Measurements from ENCODE around the gene HMGN5.

HMGN5 gene

DNA sequence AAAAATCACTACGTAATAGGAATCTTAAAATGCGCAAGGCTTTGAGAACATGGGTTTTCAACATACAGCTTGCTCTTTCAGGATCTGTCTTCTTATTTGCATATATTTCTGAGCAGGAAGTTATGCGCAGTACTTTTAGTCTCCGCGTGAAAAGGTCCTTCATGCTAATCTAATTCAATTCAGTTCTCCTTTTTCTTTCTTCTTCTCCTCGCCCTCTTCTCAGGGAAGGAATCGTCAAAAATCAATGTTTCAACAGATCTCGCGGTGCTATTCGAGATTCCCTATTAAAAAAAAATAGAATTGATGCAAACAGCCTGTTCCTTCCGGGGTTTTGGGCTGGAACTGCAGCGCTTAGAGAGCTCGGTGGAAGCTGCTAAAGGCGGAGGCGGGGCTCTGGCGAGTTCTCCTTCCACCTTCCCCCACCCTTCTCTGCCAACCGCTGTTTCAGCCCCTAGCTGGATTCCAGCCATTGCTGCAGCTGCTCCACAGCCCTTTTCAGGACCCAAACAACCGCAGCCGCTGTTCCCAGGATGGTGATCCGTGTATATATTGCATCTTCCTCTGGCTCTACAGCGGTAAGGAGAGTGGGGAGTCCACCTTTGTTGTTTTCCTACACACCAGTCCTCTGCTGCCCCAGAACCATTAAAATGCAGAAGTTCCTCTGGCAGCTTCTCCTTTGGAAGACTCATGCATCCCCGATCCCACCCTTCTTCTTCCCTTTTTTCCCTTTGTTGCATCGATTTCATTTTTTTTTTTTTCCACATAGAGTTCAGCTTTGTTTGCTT is at the start of gene HMGN5, which contains the start of gene SH3BGRL:
Gene HMGN5, minus strand, starts transcription at position 243 of the 785 bp plus-strand sequence. CDS start 80,364 bp downstream, outside the sequence.
Gene SH3BGRL, plus strand, starts transcription at position 432 of the 785 bp plus-strand sequence. Its CDS starts 99 bp downstream, at position 531.
- no peak for FAIRE-seq

DNA sequence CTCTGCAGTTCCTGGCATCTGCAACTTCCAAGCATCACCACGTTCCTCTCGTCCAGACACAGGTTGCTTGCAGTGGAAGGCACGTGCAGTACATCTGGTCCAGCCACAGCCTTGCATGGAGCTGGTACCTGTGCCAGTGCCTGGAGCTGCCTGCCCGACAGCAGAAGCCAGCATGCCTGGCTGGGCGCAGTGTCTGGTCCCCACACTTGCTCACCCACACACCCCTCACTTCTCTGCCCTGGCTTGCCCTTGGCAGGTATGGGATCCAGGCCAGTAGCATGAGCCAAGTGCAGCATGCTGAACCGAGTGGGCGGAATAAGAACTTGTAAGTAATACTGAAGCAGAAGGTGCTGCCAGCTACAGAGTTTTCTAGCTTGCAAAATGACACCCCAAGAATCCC is 40.0 kb upstream of the HMGN5 start:
- no peak for FAIRE-seq

- FAIRE-seq, result no peak
These were observed 39.1 kb upstream of the HMGN5 start for GRCh38 chrX:81240701-81241331.

GRCh38 chrX:81238166-81238565 is 36.5 kb upstream of the HMGN5 start:
- no peak for FAIRE-seq

DNA sequence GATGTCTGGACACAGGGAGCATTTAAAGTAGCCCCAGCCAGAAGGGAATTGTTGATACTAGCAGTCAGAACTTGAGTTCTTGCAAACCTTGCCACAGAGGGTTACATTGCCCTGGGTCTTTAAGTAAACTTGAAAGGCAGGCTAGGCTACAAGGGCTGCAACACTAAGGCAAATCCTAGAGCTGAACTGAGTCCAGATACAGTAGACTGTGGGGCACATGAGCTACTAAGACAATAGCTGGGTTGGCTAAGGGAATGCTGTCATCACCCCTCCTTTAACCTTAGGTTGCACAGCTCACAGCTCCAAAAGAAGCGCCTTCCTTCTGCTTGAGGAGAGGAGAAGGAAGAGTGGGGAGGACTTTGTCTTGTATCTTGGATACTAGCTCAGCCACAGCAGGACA is 35.8 kb upstream of the HMGN5 start:
- FAIRE-seq, result no peak

- FAIRE-seq, result peak; percentile 85
These were observed 30.5 kb upstream of the HMGN5 start for GRCh38 chrX:81232218-81232617.

GRCh38 chrX:81231476-81231875 is 29.8 kb upstream of the HMGN5 start:
- no peak for FAIRE-seq

DNA sequence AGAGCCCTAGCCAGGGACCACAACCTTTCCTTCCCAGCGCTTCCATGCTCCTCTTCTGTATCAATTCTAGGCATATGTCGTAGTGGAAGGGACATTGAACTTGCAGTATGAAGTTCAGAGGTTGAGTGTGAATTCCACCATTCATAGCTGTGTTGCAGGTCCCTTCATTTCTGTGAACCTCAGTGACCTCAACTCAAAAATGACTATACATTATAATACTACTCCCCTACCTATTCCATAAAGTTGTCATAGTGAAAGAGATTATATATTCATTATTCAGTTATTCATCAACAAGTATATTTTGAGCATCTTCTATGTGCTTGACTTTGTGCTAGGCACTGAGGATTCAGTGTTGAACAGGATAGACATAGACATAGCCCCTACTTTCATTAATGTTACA is 28.2 kb upstream of the HMGN5 start:
- no peak for FAIRE-seq

DNA sequence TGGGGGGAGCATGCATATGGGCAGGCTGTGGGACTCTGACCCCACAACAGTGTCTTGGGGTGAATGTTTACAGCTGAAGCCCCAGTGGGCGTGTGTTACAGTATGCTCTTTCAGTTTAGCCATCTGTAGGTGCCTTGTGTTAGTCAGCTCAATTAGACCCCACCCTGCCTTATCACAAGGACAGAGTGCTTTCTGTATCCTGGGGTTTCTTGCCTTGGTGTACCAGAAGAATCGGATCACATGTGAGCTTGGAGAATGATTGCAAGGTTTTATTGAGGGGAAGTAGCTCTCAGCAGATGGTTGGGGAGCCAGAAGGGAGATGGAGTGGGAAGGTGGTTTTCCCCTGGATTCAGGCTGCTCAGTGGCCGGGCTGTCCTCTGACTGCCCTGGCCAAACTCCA is 27.5 kb upstream of the HMGN5 start:
- FAIRE-seq, result no peak

- FAIRE-seq, result no peak
These were observed 14.0 kb upstream of the HMGN5 start for GRCh38 chrX:81215685-81216084.

- no peak for FAIRE-seq
These were observed 7.2 kb upstream of the HMGN5 start for GRCh38 chrX:81208916-81209315.

GRCh38 chrX:81206476-81206875 is 4.8 kb upstream of the HMGN5 start:
- FAIRE-seq, result no peak

DNA sequence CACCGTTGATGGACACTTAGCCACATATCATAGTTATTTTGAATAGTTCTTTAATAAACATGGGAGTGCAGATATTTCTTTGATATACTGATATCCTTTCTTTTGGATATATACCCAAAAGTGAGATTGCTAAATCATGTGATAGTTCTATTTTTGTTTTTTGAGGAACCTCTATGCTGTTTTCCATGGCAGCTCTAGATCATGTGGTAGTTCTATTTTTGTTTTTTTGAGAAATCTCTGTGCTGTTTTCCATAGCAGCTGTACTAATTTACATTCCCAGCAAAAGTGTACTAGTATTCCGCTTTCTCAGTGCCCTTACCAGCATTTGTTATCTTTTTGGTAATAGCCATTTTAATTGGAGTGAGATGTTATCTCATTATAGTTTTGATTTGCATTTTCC is 3.8 kb upstream of the HMGN5 start:
- FAIRE-seq, result no peak

DNA sequence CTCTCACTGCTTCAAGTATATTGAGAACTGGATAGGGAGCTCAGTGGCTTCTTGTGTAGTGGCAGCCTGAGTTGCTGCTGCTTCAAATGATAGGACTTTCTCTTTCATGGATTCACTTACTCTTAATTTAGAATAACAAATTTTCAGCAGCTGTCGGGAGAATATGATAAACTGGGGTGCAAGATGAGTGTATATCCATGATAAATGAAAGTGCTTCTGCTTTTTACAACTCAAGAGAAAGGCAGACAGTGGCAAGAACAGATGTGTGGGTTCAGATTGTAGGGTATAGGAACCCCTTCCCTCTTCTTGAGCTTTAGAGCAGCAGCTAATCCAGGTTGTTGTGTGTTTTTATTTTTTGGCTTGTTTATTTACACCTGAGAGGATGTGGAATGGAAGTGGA is 1.2 kb upstream of the HMGN5 start:
- FAIRE-seq, result no peak

- no peak for FAIRE-seq
These were observed 725 bp upstream of the HMGN5 start for GRCh38 chrX:81202456-81202819.

DNA sequence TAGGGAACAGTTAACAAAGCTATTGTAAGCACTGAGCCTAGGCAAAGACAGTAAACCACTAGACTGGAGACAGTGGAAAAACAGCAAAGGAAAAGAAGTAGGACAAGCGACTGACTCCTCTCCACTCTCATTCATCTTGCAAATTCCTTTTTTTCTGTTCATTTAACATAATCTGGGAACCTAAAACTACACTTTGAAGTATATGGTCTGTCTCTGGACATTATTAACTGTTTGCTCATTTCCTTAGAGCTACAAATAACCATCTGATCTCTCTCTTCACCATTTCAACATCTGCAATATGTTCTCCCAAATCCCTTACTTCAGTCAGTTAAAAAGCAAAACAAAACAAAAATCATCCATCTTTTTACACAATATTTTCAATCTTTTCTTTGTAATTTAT is 642 bp downstream of the HMGN5 start:
- FAIRE-seq, result no peak

DNA sequence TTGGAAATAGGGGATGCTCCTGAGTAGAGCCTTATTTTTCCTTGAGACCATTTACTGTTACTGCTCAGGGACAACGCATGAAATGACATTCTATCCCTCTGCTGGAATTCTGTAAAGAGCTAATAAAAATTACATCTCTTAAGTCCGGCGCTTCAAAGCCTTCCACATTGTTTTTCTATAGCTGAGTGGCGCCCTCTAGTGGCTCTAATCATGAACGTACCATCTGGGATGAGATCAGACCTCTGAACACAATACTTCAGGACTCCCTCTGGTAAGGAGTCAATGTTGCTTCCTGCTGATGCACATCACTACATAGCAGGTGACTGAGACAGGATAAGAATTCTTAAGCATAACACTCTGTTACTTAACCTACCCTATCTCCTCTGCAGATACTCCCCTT is 6.0 kb downstream of the HMGN5 start:
- no peak for FAIRE-seq

DNA sequence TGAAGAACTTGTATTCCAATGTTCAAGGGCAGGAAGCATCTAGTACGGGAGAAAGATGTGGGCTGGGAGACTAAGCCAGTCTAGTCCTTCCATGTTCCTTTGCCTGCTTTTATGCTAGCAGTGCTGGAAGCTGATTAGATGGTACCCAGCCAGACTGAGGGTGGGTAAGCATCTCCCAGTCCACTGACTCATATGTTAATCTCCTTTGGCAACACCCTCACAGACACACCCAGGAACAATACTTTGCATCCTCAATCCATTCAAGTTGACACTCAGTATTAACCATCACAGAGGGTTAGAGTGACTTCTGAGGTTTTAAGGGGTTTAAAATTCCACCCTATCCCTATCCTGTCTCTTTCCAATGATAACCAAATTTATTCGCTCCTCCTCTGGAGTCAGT is 6.5 kb downstream of the HMGN5 start:
- no peak for FAIRE-seq

- peak; percentile 97 for FAIRE-seq
These were observed 27.4 kb downstream of the HMGN5 start for GRCh38 chrX:81174286-81174685.

DNA sequence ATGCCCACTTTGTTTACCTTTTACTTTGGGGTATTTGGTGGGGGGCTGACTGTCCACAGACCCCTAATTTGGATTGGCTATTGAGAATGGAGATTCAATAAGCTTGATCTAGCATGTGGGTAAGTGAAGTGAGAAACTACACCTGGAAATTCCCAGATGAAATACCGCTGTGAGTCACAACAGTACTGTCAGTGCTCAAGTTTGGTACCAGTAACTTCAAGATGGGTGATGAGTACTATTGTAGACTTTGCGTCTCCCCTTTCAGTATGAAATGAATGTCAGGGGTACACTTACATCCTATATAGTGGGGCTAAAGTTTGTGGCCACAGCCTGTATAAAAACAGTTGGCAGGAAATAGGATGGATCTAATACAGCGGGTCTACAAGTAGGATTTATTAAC is 33.3 kb downstream of the HMGN5 start:
- FAIRE-seq, result no peak

GRCh38 chrX:81121513-81122363 is 80.0 kb downstream of the HMGN5 start:
- peak; percentile 96 for FAIRE-seq

DNA sequence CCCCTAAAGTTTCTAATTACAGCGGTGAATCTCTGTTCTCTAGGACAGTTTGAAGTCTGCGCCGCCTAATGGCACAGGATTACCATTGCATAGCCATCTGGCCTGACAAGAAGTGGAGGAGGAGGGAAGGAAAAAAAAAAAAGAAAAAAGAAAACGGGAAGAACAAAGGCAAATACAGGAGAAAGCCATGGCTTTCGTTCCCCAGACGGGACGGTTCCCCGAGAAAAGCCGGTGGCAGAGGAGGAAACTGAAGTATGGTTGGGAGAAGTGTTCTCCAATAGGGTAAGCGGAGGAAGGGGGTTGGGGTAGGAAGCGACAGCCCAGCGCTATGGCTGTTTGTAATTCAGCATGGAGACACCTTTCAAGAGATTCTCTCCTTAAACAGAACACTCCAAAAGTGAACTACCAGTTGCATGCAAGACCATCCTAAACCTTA is 80.8 kb downstream of the HMGN5 start:
- no peak for FAIRE-seq

- FAIRE-seq, result no peak
These were observed 81.3 kb downstream of the HMGN5 start for GRCh38 chrX:81120258-81120935.
